ENCODE data around the gene CNTNAP2.

CNTNAP2 gene

GRCh38 chr7:147483634-147484292 lies 1367.2 kb downstream of the CNTNAP2 start:
- in situ Hi-C loops (cut with HindIII; ENCODE audit: low sequenced_read_pairs) = no loop called here

GRCh38 chr7:147485660-147486210 lies 1369.1 kb downstream of the CNTNAP2 start:
- H3K4me3 ChIP-seq (ENCODE audit: low read depth, low read length) = no peak overlapping the region
- in situ Hi-C loops (cut with HindIII; ENCODE audit: low sequenced_read_pairs) = no loop called here
- no peak for DNase-seq (ENCODE audit: low read depth, low spot score)
- TF ChIP-seq CTCF (IDR thresholded peaks at IDR 0.05; ENCODE audit: low read depth, low read length) = no peak

More at GRCh38 chr7:147483634-147484292, 1367.2 kb downstream of the CNTNAP2 start:
- H3K4me3 ChIP-seq (ENCODE audit: low read depth, low read length) = no peak overlapping the region
- no peak for DNase-seq (ENCODE audit: low read depth, low spot score)
- no peak for TF ChIP-seq CTCF (IDR thresholded peaks at IDR 0.05; ENCODE audit: low read depth, low read length)

- in situ Hi-C loops (cut with HindIII; ENCODE audit: low sequenced_read_pairs) = no loop called here
- no peak overlapping the region for H3K4me3 ChIP-seq (ENCODE audit: low read depth, low read length)
- TF ChIP-seq CTCF (IDR thresholded peaks at IDR 0.05; ENCODE audit: low read depth, low read length) = no peak
- peak; percentile 56 for DNase-seq (ENCODE audit: low read depth, low spot score)
Measured at GRCh38 chr7:147492606-147493005, 1376.0 kb downstream of the CNTNAP2 start.

GRCh38 chr7:147496209-147496608 lies 1379.6 kb downstream of the CNTNAP2 start:
- H3K4me3 ChIP-seq (ENCODE audit: low read depth, low read length) = no peak overlapping the region
- TF ChIP-seq CTCF (IDR thresholded peaks at IDR 0.05; ENCODE audit: low read depth, low read length) = no peak
- no peak for DNase-seq (ENCODE audit: low read depth, low spot score)
- in situ Hi-C loops (cut with HindIII; ENCODE audit: low sequenced_read_pairs) = no loop called here

GRCh38 chr7:147497246-147497645 lies 1380.6 kb downstream of the CNTNAP2 start:
- TF ChIP-seq CTCF (IDR thresholded peaks at IDR 0.05; ENCODE audit: low read depth, low read length) = no peak
- no peak overlapping the region for H3K4me3 ChIP-seq (ENCODE audit: low read depth, low read length)
- DNase-seq (ENCODE audit: low read depth, low spot score) = no peak
- in situ Hi-C loops (cut with HindIII; ENCODE audit: low sequenced_read_pairs) = no loop called here

- in situ Hi-C loops (cut with HindIII; ENCODE audit: low sequenced_read_pairs) = no loop called here
- TF ChIP-seq CTCF (IDR thresholded peaks at IDR 0.05; ENCODE audit: low read depth, low read length) = no peak
- DNase-seq (ENCODE audit: low read depth, low spot score) = no peak
- H3K4me3 ChIP-seq (ENCODE audit: low read depth, low read length) = no peak overlapping the region
Measured at GRCh38 chr7:147498081-147498480, 1381.5 kb downstream of the CNTNAP2 start.

Measured in astrocyte of the spinal cord (primary cell).